ENCODE data around the gene SORCS3.

Gene SORCS3

GRCh38 chr10:104762793-104763192 lies 121.7 kb downstream of the SORCS3 start:
- no peak for DNase-seq
- Mint-ChIP-seq H3K36me3 (ENCODE audit: low read depth) (no peaks in the 10 kb centered on the region), H3K9me3 (no peaks in the 10 kb centered on the region), H3K4me1 (peaks cover 8% of the 10 kb centered on the region), H3K27me3 (ENCODE audit: low read depth, poor library complexity) (peaks cover 7% of the 10 kb centered on the region), H3K4me3 (no peak overlapping the region), H3K27ac (no peak overlapping the region)
- TF ChIP-seq, protein P1, sequence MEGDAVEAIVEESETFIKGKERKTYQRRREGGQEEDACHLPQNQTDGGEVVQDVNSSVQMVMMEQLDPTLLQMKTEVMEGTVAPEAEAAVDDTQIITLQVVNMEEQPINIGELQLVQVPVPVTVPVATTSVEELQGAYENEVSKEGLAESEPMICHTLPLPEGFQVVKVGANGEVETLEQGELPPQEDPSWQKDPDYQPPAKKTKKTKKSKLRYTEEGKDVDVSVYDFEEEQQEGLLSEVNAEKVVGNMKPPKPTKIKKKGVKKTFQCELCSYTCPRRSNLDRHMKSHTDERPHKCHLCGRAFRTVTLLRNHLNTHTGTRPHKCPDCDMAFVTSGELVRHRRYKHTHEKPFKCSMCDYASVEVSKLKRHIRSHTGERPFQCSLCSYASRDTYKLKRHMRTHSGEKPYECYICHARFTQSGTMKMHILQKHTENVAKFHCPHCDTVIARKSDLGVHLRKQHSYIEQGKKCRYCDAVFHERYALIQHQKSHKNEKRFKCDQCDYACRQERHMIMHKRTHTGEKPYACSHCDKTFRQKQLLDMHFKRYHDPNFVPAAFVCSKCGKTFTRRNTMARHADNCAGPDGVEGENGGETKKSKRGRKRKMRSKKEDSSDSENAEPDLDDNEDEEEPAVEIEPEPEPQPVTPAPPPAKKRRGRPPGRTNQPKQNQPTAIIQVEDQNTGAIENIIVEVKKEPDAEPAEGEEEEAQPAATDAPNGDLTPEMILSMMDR (IDR thresholded peaks at IDR 0.05), result no peak

- Mint-ChIP-seq H3K9me3 (no peaks in the 10 kb centered on the region), H3K4me1 (no peaks in the 10 kb centered on the region), H3K27me3 (ENCODE audit: low read depth, poor library complexity) (peaks cover 7% of the 10 kb centered on the region), H3K27ac (no peak overlapping the region), H3K36me3 (ENCODE audit: low read depth) (no peaks in the 10 kb centered on the region), H3K4me3 (no peak overlapping the region)
- DNase-seq, result no peak
- TF ChIP-seq, protein P1 (IDR thresholded peaks at IDR 0.05), result no peak
These were observed 125.3 kb downstream of the SORCS3 start for GRCh38 chr10:104766341-104766740.

- Mint-ChIP-seq H3K27ac (no peak overlapping the region), H3K27me3 (ENCODE audit: low read depth, poor library complexity) (peaks cover 7% of the 10 kb centered on the region), H3K9me3 (no peaks in the 10 kb centered on the region), H3K36me3 (ENCODE audit: low read depth) (no peaks in the 10 kb centered on the region), H3K4me1 (no peaks in the 10 kb centered on the region), H3K4me3 (no peak overlapping the region)
- TF ChIP-seq, protein P1 (IDR thresholded peaks at IDR 0.05), result no peak
- DNase-seq, result no peak
These were observed 126.2 kb downstream of the SORCS3 start for GRCh38 chr10:104767282-104767681.

DNA sequence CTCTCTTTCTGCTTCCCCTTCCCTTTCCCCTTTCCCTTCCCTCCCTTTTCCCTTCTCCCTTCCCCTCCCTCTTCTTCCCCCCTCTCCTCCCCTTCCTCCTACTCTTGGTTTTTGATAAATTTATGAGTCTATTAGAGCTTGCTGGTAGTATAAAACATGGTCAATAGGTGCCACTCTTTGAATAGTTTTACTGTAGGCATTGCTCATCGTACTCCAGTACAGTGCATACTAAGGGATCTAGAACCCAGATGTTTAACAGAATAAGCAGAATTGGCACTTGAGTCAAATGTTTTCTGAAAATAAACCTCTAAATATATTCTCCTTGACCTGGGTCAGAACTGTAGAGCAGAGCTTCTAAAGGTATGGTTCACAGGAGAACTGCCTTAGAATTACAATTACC lies 126.7 kb downstream of the SORCS3 start:
- Mint-ChIP-seq H3K27me3 (ENCODE audit: low read depth, poor library complexity) (peaks cover 7% of the 10 kb centered on the region), H3K4me1 (no peaks in the 10 kb centered on the region), H3K27ac (no peak overlapping the region), H3K9me3 (no peaks in the 10 kb centered on the region), H3K36me3 (ENCODE audit: low read depth) (no peaks in the 10 kb centered on the region), H3K4me3 (no peak overlapping the region)
- DNase-seq, result no peak
- TF ChIP-seq, protein P1 (IDR thresholded peaks at IDR 0.05), result no peak

DNA sequence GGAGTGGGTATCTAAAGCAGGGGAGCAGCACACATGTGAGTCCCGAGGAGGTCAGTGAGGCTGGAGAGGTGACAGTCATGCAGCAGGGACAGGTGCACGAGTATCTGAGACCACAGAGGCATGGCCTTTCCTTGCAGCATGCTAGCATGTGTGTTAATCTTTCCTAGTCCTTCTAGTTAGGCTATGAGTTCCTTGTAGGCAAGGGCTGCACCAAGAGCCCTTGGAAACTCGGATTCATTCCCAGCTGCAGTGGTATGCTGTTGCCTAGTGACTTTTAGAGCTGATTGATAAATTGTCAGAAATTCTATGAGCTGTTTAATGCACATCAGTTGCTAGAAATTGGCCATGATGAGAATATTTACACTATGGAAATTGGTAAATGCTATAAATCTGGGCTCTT lies 132.0 kb downstream of the SORCS3 start:
- Mint-ChIP-seq H3K4me3 (no peak overlapping the region), H3K36me3 (ENCODE audit: low read depth) (no peaks in the 10 kb centered on the region), H3K9me3 (no peaks in the 10 kb centered on the region), H3K27ac (no peak overlapping the region), H3K4me1 (peaks cover 9% of the 10 kb centered on the region), H3K27me3 (ENCODE audit: low read depth, poor library complexity) (peaks cover 15% of the 10 kb centered on the region)
- no peak for DNase-seq
- TF ChIP-seq, protein P1 (IDR thresholded peaks at IDR 0.05), result no peak

DNA sequence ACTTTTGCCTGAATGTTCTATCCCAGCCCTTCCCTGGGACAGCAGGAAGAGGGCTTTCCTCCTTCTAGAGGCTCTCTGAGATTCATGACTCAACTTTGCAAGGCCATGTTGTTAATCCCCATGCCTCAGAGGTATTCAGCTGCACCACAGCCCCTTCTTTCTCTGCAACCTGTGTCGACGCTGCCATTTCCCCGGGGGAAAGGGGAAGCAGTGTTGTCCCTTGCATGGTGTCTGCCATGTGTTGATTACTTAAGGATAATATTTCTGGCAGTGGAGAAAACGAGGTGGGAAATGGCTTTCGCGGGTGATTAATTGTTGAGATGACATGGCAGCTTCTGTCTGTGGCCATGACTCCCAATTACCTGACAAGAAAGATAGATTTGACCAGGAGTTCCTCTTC lies 133.1 kb downstream of the SORCS3 start:
- Mint-ChIP-seq H3K27me3 (ENCODE audit: low read depth, poor library complexity) (peaks cover 18% of the 10 kb centered on the region), H3K36me3 (ENCODE audit: low read depth) (no peaks in the 10 kb centered on the region), H3K4me1 (peaks cover 9% of the 10 kb centered on the region), H3K4me3 (no peak overlapping the region), H3K9me3 (no peaks in the 10 kb centered on the region), H3K27ac (no peak overlapping the region)
- TF ChIP-seq, protein P1 (IDR thresholded peaks at IDR 0.05), result no peak
- no peak for DNase-seq
